ELF-1 (cell line): ENCODE results near the gene MSLN.

ENCODE experiments used
- DNase-seq: peaks from one replicate; pipeline ENCODE4 v3.0.0-alpha.2; 2016; ENCODE audit warnings: low read depth, low spot score

Gene MSLN

GRCh38 chr16:722835-723633 lies 37.5 kb upstream of the MSLN start:
- DNase-seq: no peak

DNA sequence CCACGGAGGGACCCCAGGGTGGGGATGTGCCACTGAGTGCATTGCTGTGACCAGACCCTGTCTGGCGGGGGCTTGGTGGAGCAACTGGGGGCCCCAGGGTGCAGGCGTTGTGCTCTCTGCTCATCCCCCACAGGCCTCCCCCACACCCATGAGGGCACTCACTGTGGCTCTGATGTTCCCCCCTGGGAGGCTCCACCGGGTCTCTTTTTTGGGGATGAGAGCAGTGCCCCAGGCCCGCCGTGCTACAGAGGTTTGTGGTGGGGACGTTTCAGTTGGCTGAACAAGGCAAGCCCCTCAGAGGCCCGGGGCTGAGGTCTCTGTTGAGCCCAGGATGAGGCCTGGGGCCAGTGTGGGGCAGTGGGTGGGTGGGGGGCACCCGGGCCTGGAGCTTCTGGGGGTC lies 36.8 kb upstream of the MSLN start:
- no peak for DNase-seq

DNA sequence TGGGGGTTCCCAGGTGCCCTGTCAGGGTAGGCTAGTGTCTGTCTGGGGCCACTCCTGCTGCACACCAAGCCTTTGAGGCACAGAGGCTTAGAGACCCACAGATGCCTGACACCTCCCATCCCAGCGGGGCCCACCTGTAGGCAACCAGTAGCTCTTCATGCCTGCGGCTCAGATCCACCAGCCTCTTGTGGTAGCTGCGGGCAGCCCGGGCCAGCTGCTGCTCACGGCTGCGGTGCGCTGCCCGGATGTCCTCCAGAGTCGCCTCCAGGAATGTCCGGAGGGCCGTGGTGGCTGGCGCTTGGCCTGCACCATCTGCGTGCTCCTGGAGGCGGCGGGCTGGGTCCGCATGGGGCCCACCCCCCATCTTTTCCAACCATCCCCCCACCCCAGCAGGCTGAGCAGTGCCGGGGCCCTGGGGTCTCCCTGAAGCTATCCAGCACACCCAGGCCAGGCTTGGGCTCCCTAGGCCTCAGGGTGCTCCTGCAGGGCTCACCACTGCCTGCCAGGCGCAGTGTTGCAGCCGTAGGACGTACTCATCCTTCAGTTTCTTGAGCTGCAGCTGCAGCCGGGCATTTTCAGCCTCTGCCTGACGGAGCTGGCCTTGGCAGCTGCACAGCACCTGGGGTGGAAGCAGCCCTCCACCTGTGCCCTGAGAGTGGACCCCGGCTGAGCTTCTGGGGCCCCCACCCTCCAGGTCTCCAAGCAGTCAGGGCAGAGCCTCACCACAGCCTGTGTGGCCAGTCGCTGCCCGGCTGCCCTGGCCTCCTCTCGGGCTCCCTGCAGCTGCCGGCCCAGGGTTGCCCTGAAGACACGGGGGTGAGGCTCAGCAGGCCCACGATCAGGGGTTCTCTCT lies 36.1 kb upstream of the MSLN start:
- no peak for DNase-seq

- DNase-seq: no peak
These were observed 35.5 kb upstream of the MSLN start for GRCh38 chr16:725041-725376.

DNA sequence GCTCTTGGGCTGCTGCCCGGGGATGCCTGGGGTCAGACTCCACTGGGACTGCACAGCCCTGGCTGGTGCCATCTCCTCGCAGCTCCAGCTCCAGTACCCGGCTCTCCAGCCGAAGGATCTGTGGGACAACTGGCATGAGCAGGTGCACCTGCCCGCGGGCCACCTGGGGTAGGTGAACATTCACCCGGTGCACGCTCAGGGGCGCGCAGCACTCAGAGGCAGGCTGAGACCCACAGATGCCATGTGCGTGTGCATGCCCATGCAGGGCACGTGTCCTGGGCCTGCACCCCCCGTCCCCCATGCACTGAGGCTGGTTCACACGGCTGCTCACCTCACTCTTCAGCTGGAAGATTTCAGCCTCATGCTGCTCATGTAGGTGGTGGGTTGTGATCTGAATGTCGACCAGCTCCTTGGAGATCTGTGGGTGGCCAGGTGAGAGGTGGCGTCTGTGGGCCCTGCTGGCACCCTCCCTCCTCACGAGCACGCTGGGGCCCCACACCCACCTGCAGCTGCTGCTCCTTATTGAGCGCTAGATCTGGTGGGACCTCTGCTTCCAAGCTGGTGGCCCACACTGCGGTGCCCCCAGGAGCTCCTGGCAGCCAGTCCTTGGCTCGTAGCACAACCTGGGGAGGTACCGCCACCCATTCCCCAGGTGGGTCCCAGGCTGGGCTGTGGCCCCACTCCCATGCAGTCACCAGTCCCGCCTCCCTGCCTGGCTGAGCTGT lies 34.9 kb upstream of the MSLN start:
- no peak for DNase-seq

DNA sequence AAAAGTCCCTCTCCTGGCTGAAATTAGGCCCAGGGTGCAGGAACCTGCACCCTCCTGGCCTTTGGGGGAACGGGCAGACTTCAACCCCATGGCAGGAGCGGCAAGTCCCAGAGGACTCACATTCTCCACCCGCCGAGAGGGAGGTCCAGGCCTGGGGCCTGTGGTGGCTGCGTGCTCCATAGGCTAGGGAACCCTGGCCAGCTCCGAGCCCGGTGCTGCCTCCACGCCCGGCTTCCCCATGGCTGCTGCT lies 34.4 kb upstream of the MSLN start:
- DNase-seq: no peak

DNA sequence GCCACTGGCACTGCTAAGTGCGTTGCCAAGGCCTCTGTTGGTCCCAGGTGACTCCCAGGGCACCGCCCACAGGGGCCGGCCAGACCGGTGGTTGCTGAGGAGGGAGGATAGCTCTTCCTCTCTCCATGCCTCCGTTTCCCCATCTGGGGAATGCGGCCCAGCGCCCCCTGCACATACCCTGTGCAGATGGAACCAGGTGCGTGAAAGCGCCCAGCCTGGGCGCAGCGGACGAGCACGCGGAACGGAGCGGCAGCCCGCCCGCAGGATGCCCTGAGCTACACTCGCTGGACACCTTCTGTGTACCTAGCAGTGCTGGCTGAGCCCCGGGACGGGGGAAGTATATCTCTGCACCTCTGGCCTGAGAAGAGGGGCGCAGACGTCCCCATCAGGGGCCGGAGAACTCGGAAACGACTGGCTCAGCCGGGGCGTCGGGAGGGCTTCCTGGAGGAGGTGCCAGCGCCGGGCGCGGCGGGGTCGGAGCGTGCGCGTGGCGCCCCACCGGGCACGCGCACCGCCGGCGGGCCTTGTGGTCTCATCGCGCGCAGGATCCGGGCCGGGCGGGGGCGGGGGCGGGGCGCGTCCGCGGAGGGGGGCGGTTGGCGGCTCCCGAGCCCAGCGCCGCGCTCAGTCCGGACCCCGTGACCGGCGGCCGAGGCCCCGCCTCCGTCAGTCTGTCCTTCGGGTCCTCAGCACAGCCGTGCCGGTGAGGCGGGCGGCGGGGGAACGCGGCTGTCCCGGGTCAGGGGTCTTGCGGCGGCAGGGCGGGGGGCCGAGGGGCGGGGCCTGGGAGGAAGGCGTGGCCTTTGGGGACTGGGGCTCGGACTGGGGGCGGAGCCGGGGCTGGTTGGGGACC lies 33.9 kb upstream of the MSLN start, which contains the start of the genes CCDC78 and HAGHL:
TSS of gene CCDC78 (minus strand) at position 6 of the 853 bp plus-strand sequence. CDS start 76 bp downstream, outside the sequence.
TSS of gene HAGHL (plus strand) at position 669 of the 853 bp plus-strand sequence. CDS start 404 bp downstream, outside the sequence.
- DNase-seq: no peak

DNA sequence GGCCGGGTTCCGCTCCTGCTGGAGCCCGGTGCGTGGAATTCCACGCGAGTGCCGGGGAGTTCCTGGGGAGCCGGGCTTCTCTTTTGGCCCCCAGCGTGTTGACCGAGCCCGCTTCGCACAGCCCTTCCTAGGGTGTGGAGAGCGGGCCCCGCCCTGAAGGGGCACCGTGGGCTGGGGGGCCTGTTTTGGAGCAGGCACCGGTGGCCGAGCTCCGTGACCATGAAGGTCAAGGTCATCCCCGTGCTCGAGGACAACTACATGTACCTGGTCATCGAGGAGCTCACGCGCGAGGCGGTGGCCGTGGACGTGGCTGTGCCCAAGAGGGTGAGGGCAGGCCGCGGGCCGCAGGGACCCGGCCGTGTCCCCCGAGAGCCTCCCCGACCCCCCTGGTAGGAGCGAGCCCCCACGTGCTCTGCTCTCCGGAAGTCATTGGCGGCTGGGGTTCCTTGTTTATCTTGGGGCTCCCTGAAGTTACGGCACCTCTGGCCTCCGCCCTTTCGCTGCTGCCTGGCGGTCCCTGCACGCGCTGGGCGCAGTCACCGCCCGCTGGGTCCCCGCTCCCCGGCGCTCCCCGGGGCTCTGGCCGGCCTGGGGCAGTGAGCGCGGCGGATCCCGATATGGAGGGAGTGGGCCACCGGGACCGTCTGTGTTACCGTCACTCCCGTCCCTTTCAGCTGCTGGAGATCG lies 33.1 kb upstream of the MSLN start:
- DNase-seq: no peak

GRCh38 chr16:728131-728889 lies 32.2 kb upstream of the MSLN start:
- no peak for DNase-seq

DNA sequence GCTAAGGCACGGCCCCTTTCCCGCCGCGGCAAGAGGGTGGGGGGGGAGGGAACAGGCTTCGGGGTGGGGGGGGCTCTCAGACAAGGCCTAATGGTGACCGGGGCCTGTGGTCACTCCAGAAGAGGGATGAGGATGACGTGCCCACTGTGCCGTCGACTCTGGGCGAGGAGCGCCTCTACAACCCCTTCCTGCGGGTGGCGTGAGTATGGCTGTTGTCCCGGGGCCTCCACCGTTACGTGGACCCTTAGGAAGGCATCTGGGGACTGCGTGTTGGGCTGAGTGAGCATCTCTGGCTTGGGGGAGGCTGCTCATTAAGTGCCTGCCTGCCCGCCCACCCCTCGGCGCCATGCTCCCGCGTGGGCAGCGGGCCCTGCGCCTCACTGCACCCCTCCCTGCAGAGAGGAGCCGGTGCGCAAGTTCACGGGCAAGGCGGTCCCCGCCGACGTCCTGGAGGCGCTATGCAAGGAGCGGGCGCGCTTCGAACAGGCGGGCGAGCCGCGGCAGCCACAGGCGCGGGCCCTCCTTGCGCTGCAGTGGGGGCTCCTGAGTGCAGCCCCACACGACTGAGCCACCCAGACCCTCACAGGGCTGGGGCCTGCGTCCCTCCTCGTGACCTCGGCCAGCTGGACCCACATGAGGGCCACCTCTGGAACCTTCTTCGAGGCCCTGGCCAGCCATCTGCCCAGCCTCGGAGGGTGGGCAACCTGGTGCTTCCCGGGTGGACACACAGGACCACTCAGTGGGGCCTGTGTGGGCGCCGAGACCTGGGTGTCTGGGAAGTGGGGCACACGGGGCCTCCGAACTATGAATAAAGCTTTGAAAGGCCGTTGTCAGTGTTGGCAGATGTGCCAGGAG lies 31.4 kb upstream of the MSLN start:
- peak; percentile 8 for DNase-seq

- peak; percentile 1 for DNase-seq
These were observed 30.5 kb upstream of the MSLN start for GRCh38 chr16:729768-730665.

- DNase-seq: peak; percentile 3
These were observed 29.6 kb upstream of the MSLN start for GRCh38 chr16:730666-731509.

DNA sequence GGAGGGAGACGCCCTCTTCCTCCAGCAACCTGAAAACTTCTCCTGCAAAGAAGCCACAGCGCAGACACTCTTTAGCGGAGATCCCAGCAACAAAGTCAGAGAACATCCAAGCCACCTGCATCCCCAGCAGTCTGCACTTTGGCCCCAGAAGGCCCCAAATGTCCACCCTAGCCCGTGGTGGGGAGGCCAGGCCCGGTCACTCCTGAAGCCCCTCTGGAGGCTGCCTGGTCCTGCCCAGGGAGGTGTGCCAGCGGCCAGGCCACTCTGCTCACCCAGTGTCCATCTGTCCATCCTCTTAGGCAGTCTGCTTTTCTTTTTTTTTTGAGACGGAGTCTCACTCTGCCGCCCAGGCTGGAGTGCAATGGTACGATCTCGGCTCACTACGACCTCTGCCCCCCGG lies 28.2 kb upstream of the MSLN start:
- no peak for DNase-seq

GRCh38 chr16:732936-733335 lies 27.6 kb upstream of the MSLN start:
- peak; percentile 14 for DNase-seq

GRCh38 chr16:733382-734207 lies 26.9 kb upstream of the MSLN start:
- peak; percentile 2 for DNase-seq
